NCI-H1105 (cell line): ENCODE results near the gene NTF3.

Source experiments
- DNase-seq: peaks from one replicate; lab custom pipeline; 2025; lab: John Stamatoyannopoulos, UW

Gene NTF3

DNA sequence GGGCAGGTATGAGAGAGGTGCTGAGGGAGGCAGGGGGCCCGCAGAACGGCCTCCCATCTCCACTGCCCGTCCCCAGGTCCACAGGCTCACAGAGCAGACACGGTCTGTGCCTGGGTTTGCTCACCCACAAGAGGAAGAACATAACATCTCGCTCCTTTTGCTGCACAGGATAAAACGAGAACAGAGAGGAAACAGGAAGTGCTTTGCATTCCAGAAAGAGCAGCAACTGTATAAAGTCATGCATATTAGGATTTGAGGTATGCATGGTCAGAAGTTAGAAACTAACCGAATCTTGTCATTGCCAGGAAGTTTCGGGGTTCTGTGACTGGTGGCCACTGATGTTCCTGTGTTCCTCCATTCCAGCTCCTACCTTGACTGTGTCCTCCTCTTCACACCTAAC is 25.0 kb downstream of the NTF3 start:
- no peak for DNase-seq

DNA sequence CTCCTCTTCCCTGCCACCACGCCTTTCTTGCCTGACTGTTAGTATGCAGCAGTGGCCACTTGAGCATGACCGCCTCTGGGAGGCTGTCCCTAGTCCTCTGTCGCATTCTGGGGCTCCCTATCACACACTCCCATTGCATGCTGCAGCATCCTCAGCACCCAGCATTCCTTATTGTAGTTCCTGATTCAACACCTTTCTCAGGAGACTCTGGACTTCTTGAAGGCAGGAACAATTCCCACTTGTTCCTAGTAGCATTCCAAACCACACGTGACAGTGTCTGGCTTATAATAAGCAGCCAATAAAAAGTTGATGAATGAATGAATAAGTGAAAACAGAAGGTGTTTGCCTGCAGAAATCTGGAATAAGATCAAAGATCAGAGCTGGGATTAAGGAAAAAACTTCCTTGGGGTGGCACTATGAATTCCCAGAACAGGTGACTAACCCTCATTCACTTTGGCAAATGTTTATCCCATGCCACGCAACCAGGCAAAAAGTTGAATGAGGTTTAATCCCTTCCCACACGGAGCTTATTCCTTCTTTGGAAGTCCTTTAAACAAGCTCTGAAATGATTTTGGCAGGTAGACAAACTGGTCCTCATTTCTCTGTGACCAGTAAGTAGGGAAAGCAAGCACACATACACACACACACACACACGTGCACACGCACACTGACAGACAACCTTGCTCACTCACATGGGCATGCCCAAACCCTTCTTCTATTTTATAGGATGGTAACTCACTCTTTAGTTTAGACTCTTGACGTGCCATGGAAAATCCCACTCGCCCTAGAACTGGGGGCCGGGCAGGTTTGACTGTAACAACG is 26.5 kb downstream of the NTF3 start:
- no peak for DNase-seq

DNA sequence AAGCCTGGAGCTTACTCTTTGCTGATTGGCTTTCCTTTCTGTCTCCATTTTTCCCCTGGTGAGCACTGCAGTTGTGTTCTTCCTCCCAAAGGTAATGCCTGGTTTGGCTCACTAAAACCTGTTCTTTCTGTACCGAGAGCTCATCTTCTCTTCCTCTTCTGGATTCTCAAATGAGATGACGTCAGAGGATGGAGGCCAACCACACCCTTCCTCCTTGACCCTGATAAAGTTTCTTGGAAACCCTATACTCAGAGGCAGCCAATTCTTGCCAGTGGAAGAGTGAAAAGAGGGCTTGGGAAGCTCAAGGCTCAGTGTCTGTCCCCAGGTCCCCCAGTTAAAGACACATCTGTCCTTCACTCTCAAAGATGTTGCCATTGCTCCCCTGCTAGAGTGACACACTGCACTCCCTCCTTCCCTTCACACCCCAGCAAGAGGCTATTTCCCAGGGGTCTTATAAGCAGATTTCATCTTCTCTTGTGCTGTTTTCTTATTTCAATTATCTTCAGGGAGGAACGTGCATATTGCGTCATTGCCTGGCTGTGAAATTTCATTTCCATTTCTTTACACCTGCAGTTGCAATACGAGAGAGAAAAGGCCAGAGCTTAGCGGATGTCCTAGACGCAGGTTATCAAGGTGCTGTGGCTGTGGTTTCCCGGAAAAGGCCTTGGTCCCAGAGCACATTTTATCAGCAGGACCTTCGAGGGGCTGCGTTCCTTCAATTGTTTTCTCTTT is 27.3 kb downstream of the NTF3 start:
- no peak for DNase-seq

DNA sequence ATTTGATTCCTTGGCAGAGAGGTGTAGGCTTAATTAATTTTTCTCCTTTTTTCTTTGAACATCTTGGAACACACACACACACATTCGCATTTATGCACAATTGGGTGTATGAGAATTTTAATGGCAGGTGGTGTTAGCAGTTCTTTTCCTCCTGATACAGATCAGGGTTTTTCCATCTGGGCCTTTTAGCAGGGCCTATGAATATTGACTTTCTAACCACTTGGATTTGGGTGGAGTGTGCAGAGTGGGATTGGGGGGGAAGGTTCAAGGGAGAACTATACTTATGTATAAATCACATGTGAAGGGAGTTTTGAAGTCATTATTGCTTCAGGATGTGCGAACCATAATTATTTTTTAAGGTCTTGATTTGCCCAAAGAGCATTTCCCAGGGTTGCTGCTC is 28.9 kb downstream of the NTF3 start:
- DNase-seq = no peak

DNA sequence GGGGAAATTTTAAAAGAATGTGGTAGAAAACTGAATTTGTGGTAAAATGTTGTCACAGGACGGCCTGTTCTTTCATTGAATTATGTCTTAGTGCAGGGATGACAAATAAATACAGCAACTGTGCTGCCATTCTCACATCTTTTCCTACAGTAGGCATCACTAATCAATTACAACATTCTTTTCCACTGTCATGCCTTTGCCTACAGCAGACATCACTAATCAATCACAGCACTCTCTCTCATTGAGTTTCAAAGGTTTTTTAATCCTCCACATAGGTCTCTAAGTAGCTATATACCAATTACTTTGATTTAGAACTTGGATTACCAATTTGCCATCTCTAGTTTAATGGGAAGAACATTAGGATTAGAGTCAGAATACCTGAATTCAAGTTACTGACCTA is 30.1 kb downstream of the NTF3 start:
- no peak for DNase-seq

DNA sequence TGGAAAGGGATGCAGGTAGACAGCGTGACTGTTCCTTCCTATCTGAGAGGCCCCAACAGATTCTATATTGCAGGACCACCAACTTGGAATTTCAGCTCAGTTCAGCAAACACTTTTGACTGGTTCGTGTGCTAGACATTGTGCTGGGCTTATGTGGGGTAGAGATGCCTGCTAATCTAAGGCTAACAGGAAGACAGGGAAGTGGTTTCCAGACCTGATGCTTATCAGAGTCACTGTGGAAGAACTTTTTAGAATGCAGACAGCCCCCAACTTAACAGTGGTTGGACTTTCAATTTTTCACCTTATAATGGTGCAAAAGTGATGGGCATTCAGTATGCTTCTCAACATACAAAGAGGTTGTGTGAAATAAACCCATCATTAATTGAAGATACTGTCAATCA is 32.2 kb downstream of the NTF3 start:
- DNase-seq = no peak

DNA sequence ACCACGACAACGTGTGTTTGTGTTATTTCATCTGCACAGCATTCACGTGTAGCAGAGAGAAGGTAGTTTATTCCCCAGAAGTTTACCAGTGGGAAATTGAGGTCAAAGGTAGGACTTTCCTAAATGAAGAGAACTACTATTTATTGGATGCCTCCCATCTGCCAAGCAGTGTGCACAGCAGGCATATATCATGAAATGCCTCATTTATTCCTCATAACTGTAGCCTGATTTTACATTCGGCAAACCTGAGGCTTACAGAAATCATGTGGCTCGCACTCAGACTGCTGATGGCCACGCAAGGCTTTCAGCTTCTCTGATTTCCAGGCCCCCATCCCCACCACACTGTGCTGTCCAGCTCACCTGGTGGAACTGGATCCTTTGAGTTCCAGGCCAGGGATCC is 33.5 kb downstream of the NTF3 start:
- DNase-seq = no peak

DNA sequence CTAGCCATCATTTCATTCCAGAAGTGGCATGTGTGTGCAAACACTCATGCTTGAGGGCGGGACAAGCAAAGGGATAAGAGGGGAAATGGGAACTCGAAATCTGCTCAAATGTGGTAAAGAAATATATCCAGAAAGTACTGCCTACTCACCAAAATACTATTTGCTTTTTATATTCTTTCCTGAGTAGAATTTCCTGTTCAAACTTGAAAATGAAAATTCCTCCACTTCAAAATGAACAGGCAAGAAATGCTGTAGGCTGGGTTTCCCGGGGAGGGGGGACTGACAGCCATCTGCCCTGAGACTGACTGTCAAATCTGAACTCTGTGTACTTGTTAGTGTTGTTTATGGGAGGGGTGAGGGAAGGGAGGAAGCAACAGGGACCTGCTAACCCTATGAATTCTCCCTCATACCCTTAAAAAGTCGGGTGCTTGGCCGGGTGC is 34.6 kb downstream of the NTF3 start:
- DNase-seq = no peak

DNA sequence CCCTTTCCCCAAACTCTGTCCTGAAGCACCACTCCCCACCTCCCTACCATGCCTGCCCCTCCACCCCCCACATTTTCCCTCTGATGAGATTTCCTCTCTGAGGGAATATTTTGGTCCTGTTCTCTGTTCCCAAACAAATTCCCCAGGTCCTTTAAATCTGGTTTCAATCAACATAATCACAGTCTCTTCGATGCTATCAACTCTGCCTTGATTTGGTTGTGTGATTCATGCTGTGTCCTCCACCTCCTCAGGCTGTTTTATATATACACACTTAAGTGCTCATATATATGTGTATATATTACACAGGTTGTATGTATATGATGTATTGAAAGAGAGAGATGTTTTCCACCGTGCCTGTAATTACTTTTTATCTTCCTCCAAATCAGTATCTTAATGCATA is 36.0 kb downstream of the NTF3 start:
- DNase-seq = no peak

DNA sequence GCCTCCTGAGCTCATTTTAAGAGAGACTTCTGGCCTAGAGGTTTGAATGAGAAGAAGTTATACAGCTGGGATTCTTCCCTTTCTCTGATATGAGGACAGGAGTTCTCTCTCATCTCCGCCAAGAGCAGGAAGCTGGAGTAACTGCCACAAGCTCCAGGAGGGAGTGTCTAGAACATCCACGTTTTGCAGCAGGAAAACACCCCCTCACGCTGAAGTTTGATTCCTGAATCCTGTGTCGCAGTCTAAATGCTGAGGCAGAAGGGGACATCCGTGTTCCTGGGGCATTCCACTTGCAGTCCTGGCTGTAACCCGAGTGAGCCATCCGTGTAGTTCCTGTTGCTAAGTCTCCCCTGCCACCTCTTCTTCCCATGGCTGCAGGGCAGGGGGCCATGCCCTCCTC is 38.3 kb downstream of the NTF3 start:
- DNase-seq = no peak

DNA sequence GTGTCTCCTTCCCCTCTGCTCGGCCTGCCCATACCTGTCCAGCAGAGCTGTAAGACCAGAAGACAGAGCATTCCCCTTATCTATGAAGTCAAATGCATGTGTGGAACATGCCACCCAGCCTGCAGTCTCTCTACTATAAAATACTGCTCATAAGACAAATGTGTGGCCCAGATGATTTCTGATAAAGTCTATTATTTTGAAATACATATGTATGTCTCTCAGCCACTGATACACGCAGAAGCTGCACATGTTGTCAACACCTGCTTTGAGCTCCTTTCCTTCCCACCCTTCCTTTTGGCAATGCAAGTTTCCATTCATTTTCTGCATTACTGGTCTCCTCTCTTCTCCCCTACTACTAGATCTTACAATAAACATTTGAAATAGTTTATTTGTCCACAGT is 38.8 kb downstream of the NTF3 start:
- DNase-seq = no peak

DNA sequence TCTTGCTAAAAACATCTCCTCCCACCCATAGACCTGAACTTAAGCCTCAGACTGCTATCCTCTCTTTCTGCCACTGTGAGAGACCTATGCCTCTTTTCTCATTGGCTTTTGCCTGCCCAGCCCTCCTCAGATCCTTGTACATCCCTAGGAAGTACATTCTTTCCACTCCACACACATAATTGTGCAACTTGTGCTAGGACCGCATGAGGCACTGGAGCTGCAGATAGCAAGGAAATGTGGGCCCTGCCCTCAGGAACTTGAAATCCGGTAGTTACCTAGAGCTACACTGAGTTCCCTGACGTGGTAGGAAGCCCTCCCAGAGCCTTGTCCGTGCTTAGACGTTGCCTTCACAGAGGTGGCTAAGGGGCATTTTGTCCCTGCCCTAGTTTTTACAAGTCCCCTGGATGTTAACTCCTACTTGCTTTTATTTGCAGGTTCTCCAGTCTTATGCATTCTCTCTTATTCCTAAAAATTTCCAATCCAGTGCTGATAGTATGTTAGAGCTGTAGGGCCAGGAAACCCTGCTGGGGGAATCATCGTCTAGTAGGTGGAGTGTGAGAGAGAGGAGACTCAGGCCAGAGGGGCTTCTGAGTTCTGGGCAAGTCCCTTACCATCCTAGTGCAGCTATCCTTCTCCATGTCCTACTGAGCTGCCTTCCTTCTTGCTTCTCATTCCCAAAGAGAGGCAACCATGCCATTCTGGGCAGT is 41.3 kb downstream of the NTF3 start:
- no peak for DNase-seq

DNA sequence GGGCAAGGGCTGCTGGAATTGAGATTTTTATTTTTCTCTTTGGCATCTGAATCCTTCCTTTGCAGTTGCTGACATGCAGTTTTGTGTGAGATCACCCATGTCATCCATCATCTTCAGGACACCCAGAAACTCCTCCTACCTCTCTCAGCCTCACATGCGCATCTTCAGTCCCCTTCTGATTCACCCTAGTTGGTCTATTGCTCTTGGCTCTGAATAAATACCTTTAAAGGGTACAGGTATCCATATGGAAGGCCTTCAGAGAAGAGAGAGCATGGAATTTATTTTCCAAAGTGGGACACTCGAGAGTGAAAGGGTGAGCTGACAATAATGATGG is 41.8 kb downstream of the NTF3 start:
- no peak for DNase-seq

DNA sequence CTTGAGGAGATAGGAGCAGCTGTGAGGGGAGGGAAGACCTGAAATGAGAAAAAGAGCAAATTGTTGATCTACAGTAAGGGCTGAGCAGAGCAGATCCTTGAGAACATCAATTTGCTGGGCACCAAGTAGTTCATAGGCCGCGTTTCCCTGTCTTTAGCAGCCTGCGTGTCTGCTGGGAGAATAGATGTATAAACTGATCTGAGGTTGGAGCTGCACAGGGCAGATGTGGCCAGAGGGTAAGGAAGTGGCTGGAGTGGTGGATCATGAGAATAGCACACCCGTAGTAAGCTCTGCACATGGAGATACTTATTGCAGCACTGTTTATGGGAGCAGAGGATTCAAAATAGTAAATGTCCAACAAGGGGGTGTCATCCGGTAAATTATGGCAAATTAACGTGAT is 44.4 kb downstream of the NTF3 start:
- no peak for DNase-seq

DNA sequence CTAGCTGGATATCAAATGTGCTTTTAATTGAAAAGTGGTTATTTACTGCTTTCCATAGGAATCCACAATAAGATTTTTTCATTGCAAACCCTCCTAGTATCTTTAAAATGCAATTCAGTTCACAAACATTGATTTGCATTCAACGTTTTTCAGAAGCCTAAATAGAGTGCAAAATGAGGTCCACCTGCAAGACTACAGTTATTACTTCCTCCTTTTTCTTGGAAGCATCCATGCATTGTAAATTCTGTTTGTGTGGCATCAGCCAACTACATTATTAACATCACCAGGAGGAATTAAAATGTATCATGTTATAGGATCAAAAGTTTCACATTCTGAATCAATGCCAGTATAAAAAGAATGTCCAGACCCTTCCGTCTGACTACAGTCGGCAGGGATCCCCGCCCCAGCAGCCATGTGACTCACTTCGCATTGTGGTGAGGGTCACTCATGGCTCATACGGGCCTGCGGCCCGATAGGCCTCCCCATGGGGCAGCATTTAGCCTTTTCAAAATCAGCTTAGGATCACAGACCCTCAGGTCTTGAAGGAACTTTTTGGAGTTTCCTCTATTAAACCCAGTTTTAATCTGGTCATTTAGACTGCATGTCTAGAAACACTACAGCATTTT is 46.3 kb downstream of the NTF3 start:
- no peak for DNase-seq

DNA sequence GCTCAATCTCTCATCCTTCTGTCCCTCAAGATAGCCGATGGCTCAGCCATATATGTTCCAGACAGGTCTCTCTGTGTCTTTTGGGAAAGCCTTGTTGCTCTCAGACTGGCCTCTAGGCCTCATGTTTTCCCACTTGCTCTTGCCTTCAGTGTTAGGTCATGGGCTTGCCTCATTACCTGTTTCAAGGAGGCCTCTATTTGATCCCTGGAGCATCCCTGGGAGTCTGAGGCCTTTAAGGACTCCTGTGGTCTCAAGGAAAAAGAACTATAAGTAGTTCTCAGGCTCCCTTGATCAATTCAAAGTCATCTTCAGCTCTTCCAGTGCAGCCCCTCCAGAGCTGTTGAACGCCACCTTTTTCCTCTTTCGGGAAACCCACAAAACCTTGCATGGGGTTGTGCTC is 47.9 kb downstream of the NTF3 start:
- DNase-seq = no peak

DNA sequence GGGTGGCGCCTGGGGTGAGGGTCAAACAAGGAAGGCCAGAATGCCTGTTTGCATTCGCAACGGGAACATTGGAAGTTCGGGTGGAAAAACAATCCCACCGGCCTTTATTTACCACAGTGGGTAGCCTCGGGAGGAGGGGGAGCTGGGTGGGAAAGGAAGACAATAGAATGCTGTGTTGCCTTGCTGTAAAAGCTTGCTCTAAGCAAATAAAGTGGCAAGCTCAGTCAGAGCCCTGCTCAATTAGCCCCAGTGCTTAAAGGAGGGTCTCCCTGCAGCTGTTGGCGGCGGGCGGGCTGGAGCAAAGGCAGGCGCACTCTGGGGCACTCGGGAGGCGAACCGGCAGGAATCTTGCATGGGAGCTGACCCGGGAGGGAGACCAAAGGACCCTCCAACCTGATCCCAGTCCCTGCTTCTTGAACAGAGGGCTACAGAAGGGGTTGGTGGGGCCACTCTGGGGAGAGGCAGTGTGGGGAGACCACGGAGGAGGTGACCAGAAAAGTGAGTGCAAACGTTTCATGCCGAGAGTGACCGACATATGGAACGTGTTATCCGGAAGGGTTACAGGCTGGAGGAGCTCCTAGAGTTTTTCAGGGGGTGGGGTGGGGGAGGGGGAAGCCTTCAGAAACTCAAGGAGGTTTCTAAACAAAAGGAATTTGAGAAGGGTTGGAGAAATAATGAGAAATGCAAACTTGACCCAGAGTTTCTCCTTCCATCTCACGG is 48.5 kb downstream of the NTF3 start:
- peak; percentile 82 for DNase-seq

DNA sequence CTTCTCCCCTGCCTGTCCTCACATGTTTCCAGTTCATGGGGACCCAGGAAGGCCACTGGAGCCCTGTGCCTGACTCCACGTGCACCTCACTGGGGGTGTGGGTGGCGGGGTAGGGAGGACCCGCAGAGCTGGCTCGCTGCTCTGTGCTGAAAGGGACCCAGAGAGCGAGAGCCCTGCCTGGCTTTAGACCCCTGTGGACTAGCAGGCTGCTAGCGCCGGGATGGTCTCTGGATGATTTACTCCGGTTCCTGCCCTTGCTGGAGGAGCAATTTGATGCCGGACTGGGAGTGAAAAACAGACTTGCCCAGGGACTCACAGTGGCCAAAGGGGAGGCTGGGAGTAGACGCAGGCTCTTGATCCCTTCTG is 49.0 kb downstream of the NTF3 start:
- no peak for DNase-seq

DNA sequence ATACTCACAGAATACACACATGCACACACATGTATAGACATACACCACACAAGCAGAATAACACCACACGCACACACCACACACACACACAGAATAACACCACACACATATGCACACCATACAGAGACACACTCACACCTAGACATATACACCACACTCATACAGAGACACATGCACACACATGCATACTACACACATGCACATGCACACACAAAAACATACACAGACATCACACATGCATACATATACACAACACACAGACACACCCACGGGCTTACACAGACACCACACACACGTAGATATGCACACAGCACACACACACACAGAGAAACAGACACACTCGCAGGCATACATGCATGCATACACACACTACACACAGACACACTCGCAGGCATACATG is 49.7 kb downstream of the NTF3 start:
- no peak for DNase-seq

DNA sequence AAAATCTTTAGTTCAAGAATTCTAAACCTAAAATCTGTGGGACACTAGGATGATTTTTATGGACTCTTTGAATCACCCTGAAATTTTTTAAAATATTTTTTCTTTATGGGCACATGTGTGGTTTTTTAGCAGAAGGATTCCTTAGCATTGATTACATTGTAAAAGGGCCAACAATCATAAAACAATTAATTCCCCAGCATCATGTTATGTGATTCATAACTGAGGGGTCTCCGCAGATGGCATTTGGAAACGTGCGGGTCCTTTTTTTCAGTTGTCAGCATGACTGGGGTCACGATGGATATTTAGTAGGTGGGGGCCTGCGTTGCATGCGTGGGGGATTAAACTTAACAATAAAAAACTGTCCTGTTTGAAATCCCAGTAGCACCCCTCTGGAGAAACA is 52.5 kb downstream of the NTF3 start:
- DNase-seq = no peak

DNA sequence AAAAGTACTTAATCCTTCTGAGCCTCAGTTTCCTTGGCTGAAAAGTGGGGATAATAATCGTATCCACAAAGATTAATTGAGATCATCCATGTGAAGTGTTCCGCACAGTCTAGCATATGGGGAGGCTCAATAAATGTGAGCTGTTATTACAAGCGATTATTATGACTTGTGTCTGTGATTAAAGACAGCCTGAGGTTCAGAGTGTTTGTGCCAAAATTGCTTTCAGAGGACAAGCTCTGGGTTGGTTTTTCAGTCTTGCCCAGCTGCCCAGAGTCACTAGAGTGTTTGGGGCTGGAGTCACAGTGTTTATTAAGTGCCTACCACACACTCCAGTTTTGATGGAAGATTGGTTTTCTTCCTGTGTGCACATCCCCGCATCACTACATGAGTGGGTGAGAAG is 53.5 kb downstream of the NTF3 start:
- DNase-seq = no peak

DNA sequence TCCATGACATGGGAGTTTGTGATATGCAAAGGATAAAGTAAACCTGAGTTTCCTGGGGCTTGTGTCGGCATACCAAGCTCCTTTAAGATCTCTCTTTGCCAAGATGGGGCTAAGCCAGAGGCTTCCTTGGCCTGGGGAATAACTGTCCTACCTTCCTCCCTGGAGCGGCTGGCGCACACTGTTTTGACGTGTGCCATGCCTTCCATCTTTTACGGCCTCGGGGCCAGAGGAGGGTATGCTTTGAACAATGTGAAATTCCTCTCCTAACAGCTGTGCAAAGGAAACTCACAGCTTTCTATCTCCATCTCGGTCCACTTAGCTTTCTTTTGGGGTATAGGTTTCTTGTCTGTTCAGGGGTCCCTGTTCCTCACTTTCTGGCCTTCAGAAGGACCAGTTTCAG is 55.2 kb downstream of the NTF3 start:
- DNase-seq = no peak
